GM12864 (cell line): ENCODE measurements around the gene GSTP1.

Source experiments
- DNase-seq: peaks from one replicate; pipeline ENCODE4 v3.0.0-alpha.2; 2011; ENCODE audit warnings: low read depth
- H3K4me3 ChIP-seq: 2 replicates; pipeline ENCODE4 v1.5.1; 2011; ENCODE audit warnings: mild to moderate bottlenecking, low read depth, low read length, control low read depth
- CTCF ChIP-seq: IDR thresholded peaks from 2 replicates; pipeline ENCODE4 v1.5.1; 2011; ENCODE audit warnings: low read depth, mild to moderate bottlenecking, moderate library complexity, low read length, control low read depth, inconsistent platforms; ENCODE audit errors: missing control alignments

GSTP1 gene

DNA sequence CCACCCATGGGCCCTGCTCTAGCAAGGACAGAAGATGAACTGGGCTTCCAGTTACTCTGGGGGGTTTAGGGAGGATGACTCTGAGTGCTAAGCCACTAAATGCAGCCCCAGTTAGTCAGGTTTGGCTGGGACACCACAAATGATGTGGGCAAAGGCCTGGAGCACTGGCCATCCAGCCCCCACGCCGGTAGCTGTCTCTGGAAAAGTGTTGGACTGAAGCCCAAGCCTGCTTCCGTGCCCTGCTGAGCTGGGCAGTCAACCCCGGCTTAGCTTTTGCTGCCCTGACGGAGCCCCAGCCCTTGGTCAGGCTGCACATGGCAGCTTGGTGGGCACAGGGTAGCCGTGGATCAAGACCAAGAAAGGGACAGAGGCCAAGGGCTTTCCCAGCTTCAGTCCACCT lies 5.7 kb upstream of the GSTP1 start:
- no peak for DNase-seq
- no peak overlapping the region for H3K4me3 ChIP-seq
- TF ChIP-seq CTCF: no peak

DNA sequence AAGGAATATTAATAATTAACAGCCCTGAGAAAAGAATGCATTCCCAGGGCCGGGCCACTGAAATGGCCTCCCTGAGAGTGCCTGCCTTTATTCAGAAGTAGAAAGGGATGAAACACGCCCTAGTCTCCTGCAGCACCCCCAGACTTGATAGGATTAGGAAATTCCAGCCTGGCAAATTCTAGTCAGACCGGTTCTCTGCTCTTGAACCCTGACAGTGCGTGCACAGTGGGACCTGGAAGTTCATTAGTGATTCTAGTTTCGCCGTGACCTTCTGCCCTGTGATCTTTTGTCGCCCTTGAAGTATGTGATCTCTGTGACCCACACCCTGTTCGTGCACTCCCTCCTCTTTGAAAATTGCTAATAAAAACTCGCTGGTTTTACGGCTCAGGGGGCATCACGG lies 2.1 kb upstream of the GSTP1 start:
- no peak overlapping the region for H3K4me3 ChIP-seq
- DNase-seq: no peak
- no peak for TF ChIP-seq CTCF

DNA sequence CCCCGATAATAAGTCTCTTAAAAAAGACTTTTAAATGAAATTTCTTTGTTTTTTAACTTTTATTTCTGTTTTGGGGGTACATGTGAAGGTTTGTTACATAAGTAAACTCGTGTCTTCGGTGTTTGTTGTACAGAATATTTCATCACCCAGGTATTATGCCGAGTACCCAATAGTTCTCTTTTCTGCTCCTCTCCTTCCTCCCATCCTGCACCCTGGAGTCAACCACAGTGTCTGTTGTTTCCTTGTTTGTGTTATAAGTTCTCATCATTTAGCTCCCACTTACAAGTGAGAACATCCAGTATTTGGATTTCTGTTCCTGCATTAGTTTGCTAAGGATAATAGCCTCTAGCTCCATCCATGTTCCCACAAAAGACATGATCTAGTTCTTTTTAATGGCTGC lies 1.6 kb upstream of the GSTP1 start:
- DNase-seq: no peak
- no peak overlapping the region for H3K4me3 ChIP-seq
- no peak for TF ChIP-seq CTCF

DNA sequence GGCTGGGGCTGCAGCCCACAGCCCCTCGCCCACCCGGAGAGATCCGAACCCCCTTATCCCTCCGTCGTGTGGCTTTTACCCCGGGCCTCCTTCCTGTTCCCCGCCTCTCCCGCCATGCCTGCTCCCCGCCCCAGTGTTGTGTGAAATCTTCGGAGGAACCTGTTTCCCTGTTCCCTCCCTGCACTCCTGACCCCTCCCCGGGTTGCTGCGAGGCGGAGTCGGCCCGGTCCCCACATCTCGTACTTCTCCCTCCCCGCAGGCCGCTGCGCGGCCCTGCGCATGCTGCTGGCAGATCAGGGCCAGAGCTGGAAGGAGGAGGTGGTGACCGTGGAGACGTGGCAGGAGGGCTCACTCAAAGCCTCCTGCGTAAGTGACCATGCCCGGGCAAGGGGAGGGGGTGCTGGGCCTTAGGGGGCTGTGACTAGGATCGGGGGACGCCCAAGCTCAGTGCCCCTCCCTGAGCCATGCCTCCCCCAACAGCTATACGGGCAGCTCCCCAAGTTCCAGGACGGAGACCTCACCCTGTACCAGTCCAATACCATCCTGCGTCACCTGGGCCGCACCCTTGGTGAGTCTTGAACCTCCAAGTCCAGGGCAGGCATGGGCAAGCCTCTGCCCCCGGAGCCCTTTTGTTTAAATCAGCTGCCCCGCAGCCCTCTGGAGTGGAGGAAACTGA lies 731 bp downstream of the GSTP1 start:
- DNase-seq: no peak
- peak overlapping the region; percentile 81 for H3K4me3 ChIP-seq
- no peak for TF ChIP-seq CTCF

DNA sequence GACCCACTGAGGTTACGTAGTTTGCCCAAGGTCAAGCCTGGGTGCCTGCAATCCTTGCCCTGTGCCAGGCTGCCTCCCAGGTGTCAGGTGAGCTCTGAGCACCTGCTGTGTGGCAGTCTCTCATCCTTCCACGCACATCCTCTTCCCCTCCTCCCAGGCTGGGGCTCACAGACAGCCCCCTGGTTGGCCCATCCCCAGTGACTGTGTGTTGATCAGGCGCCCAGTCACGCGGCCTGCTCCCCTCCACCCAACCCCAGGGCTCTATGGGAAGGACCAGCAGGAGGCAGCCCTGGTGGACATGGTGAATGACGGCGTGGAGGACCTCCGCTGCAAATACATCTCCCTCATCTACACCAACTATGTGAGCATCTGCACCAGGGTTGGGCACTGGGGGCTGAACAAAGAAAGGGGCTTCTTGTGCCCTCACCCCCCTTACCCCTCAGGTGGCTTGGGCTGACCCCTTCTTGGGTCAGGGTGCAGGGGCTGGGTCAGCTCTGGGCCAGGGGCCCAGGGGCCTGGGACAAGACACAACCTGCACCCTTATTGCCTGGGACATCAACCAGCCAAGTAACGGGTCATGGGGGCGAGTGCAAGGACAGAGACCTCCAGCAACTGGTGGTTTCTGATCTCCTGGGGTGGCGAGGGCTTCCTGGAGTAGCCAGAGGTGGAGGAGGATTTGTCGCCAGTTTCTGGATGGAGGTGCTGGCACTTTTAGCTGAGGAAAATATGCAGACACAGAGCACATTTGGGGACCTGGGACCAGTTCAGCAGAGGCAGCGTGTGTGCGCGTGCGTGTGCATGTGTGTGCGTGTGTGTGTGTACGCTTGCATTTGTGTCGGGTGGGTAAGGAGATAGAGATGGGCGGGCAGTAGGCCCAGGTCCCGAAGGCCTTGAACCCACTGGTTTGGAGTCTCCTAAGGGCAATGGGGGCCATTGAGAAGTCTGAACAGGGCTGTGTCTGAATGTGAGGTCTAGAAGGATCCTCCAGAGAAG lies 1.6 kb downstream of the GSTP1 start:
- no peak for DNase-seq
- H3K4me3 ChIP-seq: peak overlapping the region; percentile 81

DNA sequence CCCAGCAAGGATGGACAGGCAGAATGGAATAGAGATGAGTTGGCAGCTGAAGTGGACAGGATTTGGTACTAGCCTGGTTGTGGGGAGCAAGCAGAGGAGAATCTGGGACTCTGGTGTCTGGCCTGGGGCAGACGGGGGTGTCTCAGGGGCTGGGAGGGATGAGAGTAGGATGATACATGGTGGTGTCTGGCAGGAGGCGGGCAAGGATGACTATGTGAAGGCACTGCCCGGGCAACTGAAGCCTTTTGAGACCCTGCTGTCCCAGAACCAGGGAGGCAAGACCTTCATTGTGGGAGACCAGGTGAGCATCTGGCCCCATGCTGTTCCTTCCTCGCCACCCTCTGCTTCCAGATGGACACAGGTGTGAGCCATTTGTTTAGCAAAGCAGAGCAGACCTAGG lies 2.3 kb downstream of the GSTP1 start:
- no peak overlapping the region for H3K4me3 ChIP-seq
- no peak for TF ChIP-seq CTCF
- DNase-seq: no peak

More for the DNA sequence above, 1.6 kb downstream of the GSTP1 start:
- TF ChIP-seq CTCF: no peak
